COR-L47 (cell line): ENCODE data around the gene SRRM4.

Source experiments
- DNase-seq: peaks from one replicate; lab custom pipeline; 2025; lab: John Stamatoyannopoulos, UW

The SRRM4 gene

DNA sequence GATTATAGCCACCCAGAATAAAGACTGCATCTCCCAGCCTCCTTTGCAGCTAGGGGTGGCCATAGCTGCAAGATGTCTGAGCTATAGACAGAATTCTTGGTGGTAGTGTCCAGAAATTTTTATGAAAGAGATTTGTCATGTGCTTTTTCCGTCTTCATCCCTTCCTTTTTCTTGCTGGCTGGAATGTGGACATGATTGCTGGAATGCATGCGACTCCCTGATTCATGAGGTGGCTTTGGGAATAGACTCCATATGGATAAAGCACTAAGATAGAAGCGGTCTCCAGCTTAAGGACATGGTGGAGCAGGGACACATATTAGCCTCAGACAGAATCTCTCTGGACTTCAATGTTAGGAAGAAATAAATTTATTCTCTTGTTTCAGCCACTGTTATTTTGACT is 187.4 kb downstream of the SRRM4 start:
- no peak for DNase-seq

DNA sequence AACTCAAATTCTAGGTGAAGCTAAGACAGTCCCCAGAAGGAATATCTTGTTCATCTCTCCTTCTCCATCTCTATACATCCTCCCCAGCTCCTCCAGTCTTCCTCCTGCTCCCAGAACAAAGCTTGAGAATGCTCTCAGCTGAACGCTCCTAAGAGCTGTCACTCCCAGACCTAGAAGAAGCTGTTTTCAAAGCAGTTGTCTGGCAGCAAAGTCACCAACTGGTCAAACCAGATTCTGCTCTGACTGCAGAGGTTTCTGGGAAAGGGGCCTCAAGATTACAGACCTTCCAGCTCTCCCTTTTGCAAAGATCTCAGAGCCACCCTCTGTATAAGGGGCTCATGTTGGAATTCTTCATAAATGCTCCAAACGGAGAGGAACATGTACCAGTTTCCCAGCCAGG is 187.8 kb downstream of the SRRM4 start:
- DNase-seq, result no peak

DNA sequence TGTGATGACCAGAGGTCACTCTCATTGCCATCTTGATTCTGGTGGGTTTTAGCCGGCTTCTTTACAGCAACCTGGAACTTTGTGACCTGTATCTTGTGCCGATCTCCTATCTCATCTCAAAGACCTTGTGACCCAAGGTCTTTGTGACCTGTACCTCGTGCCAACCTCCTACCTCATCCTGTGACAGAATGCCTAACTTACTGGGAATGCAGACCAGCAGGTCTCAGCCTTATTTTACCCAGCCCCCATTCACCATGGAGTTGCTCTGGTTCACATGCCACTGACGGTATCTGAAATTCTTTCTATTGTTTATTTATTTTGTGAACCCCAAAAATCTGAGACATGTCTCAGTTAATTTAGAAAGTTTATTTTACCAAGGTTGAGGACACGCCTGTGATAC is 189.9 kb downstream of the SRRM4 start:
- DNase-seq, result no peak

DNA sequence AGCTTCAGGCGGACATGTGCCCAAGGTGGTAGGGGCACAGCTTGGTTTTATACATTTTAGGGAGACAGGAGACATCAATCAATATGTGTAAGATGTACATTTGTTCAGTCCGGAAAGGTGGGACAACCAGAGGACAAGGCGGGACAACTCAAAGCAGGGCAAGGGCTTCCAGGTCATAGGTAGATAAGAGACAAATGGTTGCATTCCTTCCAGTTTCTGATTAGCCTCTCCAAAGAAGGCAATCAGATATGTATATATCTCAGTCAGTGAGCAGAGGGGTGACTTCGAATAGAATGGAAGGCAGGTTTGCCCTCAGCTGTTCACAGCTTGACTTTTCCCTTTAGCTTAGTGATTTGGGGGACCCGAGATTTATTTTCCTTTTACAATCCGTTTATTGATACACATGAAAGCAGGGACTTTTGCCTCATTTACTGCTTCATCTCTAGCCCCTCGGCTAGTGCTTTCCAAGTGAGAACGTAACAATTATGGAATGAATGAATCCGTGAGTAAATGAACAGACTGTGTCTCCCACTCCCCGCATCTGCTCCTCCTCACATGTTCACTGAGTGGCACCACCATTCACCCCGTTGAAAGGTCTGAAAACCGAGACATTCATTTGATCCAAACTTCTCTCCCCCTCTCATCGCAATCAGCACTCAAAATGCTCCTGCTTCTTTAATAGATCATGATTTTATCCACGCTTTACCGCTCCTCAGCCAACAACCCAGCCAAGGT is 190.5 kb downstream of the SRRM4 start:
- no peak for DNase-seq

DNA sequence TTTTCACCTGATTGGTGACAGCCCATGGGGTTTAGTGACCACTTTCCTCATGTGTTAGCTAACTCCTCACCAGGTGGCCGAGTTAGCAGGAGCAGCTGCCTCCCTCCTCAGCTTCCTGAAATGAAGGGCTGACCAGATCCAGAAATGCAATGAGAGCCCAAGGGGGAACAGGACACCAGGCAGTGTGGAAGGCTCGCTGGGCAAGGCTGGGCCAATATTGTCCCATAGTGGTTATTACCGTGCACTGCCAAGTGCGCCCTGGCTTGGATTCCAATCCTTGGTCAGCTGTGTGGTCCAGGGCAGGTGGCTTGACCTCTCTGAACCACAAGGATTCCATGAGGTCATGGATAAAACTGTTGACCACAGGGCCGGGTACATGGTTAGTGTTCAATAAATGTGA is 193.7 kb downstream of the SRRM4 start:
- DNase-seq, result no peak

DNA sequence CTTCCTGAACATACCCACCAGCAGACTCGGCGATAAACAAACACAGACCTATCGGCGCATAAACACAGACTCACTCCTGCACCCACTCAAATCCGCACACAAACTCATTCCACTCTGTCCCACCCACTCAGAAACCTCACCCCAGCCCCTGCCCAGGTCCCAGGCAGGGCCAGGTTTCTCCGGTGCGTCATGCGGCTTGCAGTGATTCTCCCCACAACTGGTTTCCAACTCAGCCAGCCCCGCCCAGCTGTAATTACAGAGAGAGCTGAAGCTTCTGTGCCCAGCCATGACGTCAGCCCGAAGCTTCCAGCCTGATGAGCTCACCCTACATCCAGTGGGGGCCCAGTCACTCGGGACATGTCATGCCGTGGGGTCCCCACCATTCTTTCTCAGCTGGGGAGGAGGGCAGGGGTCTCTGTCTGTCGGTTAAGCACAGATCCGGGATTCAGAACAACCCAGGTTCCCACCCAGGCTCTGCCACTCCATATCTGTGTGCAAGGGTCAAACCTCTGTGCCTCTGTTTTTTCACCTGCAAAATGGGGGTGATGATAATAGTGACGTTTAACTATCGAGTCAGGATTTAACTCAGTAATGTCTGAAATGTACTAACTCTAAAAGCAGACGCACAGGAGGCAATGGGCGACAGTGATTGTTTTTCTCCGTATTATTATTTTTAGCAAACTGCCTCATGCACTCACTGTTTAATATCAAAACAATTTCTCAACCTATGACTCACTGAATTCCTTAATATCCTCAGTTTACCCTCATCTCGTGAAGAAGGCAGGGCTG is 195.1 kb downstream of the SRRM4 start:
- DNase-seq, result peak; percentile 43

DNA sequence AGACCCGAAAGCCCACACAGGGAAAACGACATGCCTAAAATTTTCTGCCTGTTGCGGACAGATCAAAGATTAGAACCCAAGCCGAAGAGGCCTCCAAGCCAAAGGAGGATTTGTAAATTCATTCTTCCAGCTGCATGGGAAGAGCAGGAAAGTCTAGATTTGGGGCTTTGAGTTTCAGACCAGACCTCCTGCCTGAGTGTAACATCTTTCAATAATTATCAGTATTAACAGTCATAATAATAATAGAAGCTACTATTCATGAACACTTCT is 195.7 kb downstream of the SRRM4 start:
- DNase-seq, result no peak

DNA sequence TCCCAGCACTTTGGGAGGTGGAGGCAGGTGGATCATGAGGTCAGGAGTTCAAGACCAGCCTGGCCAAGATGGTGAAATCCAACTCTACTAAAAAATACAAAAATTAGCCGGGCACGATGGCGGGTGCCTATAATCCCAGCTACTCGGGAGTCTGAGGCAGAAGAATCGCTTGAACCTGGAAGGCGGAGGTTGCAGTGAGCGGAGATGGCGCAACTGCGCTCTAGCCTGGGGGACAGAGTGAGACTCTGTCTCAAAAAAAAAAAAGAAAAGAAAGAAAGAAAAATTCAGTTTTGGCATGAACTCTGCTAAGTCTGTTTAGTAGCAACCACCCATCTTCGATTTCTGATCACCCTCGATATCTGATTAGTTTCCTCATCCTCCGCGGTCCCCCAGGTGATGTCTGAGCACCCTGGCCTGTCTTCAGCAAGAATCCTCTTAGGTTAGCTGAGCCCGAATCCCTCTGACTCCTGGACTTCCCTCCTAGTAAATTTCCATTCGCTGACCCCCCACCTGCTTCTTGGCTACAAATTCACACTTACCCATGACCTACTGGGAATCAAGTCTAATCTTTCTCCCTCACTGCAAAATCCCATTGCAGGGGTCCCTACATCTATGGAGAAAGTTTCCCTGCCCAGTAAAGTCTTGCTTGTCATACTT is 196.5 kb downstream of the SRRM4 start:
- no peak for DNase-seq

DNA sequence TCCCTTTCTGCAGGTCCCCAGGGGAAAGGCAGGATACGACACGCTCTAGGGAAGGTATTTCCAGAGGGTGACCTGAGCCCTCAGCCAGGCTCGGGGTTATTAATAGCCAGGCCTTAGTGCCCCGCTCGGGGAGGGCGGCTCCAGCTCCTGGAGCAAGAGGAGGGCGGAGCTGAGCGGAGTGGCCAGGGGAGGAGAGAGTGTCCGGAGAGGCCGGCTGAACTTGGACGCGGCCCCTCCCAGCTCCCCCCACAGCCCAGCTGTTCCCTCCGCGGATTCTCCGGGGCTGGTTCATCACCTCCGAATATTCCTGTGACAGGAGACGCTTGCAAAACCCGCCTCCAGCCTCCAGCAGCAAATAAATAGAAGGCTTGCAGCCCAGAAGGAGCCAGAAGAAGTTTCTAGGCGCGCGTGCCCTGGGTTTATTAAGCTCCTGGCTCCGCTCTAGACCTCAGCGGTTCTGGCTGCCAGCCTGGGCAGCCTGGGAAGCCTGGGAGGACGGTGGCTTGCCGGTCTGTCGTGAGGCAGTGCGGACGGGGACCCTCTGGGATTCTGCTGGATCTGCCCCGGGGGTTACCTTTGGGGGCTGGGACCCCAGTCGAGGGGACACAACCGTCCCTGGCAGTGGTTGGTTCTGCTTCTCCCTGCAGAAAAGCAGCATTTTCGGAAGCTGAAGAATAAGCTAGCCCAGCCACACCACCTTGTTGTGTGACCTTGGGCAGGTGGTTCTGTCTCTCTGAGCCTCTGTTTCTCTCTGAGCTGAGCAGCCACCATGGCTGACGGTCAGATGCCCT is 197.4 kb downstream of the SRRM4 start, which contains the start of gene HSPB8:
HSPB8 (plus strand) TSS at position 388 of the 791 bp plus-strand sequence; CDS start at position 770, 382 bp downstream.
- DNase-seq, result no peak

DNA sequence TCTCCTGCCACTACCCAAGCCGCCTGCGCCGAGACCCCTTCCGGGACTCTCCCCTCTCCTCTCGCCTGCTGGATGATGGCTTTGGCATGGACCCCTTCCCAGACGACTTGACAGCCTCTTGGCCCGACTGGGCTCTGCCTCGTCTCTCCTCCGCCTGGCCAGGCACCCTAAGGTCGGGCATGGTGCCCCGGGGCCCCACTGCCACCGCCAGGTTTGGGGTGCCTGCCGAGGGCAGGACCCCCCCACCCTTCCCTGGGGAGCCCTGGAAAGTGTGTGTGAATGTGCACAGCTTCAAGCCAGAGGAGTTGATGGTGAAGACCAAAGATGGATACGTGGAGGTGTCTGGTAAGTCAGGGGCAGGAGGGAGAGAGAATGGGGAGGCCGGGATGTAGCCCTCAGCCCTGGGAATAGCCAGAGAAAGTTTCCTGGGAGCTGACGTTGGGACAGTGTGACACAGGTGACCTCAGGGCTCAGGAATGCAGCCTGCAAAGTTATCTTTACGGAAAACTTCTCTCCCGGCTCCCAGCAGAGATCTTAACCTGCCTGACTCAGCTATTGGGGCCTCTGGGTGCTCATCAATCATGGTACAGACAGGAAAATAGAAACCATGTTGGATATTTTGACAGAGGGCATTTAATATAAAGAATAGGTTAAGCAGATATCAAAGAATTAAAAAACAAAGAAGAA is 198.1 kb downstream of the SRRM4 start:
- no peak for DNase-seq

DNA sequence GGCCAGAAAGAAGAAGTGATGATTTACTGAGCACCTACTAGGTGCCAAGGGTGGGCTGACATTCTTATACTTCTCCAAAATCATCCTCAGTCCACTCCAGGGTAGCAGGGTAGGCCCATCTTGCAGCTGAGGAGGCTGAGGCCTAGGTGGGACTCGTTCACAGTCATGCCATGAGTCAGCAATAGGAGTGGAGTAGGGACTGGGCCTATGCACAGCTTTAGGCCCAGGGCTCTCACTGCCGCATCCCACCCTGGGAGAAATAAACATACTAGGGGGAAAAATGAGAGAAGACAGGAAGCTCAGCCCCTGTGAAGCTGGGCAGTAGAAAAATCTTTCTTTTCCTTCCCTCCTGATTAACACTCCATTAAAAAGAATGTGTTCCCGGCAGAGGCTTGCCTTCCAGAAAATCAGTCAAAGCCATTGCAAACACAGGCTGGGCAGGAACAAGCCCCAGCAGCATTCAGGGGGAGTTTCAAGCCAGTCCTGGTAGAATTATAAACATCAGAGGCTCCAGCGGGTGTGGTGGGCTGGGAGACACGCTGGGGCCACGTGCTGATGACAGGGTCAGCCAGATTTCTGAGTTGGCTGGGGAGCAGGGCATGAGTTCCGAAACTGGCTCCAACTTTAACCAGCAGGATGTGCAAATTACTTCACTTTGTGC is 199.2 kb downstream of the SRRM4 start:
- DNase-seq, result no peak

DNA sequence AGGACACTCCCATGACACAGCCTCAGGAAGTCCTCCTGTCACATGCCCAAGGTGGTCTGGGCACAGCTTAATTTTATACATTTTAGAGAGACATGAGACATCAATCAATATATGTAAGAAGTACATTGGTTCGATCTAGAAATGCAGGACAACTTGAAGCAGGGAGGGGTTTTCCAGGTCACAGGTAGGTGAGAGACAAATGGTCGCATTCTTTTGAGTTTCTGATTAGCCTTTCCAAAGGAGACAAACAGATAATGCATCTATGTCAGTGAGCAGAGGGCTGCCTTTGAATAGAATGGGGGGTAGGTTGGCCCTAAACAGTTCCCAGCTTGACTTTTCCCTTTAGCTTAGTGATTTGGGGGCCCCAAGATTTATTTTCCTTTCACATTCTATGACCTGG is 199.9 kb downstream of the SRRM4 start:
- no peak for DNase-seq

DNA sequence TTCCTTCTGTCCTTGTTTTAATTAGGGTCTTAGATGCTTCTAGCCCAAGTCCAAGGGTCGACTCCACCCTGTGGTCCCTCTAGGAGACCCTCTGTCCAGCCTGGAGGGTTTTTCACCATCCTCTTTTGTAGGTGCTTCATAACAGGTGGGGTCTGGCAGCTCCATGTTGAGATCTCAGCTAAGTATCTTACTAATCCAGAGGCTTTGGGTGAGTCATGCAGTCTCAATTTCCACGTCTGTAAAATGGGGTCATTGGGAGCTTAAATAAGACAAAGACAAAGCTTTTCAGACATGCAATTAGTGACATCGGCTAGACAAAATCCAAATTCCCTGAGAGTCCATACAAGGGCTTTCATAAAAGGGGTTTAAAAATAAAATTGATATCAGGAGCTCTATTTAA is 200.6 kb downstream of the SRRM4 start:
- no peak for DNase-seq

DNA sequence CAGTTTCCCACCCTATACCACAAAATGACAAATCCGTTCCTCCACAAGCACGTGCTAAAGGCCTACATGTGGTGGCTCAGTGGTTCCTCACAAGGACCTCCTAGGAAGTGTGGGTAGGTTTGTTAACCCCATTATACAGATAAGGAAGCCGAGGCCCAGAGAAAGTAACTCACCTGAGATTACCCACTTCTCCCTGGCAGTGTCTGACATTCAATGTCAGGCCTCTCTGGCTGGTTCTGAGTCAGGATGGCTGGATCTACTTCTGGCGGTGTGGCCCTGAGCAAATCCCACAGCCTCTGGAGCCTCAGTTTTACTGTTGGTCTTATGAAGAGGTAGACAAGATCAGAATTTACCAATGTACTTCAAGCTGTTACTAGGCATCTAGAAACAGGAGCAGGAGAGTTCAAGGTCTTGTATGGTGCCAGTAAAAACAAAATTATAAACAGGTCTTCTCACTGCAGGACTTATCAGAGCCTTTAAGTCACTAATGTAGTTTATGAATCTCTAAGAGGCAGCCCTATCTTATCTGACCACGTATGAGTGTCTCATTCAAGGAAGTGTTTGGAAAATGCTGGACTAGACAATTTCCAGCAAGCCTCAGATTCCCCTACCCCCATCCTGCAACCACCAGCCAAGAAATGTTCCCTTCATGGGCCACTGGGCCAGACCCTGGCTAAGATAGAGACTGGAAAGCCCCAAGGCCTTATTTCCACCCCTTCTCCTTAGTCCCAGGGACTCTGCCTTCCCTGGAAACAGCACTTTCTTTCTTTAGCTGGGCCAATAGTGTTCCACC is 201.6 kb downstream of the SRRM4 start:
- no peak for DNase-seq

DNA sequence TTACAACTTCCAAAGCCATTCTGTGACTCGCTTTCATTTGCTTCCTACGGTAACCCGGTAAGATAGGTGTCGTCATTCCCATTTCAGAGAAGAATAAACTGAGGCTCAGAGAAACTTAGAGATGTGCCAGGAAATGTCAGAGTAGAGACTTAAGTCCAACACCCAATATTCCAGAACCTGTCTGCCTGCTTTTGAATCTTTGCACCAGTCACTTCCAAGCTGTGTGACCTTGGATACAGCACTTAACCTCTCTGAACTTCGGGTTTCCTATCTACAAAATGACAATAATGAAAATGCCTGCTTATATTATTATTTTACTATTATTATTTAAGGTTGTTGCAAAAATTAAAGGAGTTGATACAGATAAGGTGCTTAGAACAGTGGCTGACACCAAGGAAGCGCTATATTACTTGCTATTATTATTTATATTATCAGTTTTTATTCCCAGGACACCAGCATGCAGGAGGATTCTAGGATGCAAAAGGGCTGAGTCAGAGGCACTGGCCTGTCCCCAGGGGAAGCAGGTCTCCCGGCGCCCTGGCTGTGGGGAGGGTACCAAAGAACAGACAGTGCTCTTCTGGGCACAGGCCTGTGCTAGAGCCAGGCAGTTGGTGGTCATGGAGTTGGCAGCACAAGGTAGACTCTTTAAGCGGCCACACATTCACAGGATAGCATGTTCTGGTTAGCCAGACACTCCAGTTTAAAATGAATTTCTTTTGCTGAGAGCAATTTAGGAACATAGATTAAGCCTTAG is 202.8 kb downstream of the SRRM4 start:
- no peak for DNase-seq

DNA sequence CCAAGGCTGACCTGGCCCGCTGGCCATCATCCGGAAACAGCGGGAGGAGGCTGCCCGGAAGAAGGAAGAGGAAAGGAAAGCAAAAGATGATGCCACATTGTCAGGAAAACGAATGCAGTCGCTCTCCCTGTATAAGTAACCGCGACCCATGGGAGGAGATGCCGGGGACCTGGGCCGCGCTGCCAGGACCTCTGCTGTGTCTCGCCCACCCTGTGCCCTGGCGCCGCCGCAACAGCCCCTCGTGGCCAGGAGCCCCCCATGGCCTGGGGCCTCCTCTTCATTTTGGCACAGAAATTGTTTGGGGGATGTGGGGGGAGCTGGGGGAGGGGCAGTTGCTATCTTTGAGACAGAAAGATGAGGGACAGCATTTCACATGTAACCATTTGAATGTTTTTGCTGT is 213.9 kb downstream of the SRRM4 start:
- DNase-seq, result no peak

DNA sequence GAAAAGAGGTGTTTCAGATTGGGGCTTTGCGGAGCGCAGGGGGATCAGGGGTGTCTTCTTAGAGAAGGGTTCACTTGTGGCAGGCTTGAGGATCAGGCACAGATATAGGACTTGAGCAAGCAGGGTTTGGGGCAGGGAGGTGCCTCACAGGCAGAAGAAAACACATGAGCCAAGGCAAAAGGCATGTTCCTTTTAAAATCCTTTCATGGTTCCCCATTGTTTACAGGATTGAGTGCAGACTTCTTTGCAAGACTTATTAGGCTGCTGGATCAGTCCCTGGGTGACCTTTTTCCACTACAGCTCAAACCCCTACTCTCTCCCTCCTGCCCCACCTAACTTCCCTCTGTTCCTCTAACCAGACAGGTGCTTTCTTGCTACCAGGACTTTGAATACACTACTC is 217.1 kb downstream of the SRRM4 start:
- no peak for DNase-seq

DNA sequence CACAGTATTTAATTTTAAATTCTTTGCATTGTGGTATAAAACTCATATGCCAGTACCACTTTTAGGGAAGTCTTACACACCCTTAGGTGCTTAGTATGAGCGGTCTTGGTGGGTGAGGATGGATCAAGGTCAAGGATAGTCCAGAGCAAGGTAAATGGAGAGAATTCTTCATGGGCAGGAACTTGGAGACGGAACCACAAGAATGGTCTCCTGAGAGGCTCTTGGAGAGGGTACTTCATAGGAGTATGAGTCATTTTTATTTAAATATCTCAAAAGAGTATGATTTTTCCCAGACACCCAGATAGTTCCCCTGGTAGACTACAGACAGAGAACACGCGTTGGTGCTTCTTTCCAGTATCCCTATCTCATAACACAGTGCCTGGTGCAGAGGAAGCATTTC is 219.3 kb downstream of the SRRM4 start:
- DNase-seq, result no peak

DNA sequence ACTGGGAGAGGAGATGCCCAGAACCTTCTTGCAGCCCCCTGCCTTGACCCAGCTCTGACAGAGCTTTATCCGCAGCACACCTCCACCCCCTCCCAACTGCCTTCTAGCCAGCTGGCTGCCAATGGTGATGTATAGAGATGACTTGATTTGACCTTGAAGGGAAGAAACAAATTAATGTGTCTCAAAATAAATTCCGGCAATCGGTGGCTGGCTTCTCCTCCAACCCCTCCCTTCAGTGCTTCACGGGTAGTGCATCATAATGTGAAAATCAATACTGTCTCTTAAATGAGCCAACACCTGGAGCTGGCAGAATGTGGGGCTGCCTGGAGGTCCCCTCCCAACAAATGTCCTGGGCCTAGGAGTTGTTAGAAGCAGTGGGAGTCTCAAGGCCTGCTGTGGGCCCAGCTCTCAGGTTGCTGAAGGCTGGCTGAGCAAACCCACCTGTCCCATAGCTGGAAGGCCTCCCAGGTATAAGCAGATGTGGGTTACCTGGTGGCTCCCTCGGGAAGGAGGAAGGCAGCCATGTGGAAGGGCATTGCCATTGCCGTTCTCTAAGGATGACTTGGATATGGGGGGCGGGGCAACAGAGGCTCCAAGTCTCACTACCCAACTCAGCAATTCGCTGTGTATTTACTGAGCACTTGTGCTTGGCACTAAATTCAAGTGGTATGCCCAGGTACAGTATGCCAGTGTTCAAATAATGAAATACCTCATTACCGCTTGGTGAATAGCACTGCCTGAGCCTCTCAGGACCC is 220.6 kb downstream of the SRRM4 start:
- DNase-seq, result peak; percentile 35
